ENCODE measurements around the gene SNX19. TPM values are rescaled to one million over a fixed set of nuclear protein-coding genes. Genes with fewer than 3 reads are reported as not detected.

The SNX19 gene
- total and polyA plus RNA-seq, 9 donors: 19.3 to 77.4 (median 45.0) TPM

- TF ChIP-seq EP300 (IDR thresholded peaks at IDR 0.05) (no peak), POLR2A (IDR thresholded peaks at IDR 0.05) (no peak), CTCF (IDR thresholded peaks at IDR 0.05) (no peak)
- H3K27ac ChIP-seq: peak overlapping the region in 1 of 2 donors; percentile 80
- DNase-seq: no peak
- H3K9me3 ChIP-seq: no peaks in the 10 kb centered on the region
- H3K27me3 ChIP-seq: no peaks in the 10 kb centered on the region
- WGBS, 3 donors: 79 to 87% (median 83%) methylated on average over 4 of the region's 4 CpGs
- peaks cover 7% of the 10 kb centered on the region for H3K4me1 ChIP-seq (ENCODE audit: insufficient read depth)
- intact Hi-C loops (cut with DNase I): loop anchor here in 2 of 4 donors (10.0 kb wide), 1 partner anchor 464 kb away; no protein-coding TSS in a partner anchor
- no peaks in the 10 kb centered on the region for H3K36me3 ChIP-seq
- H3K4me3 ChIP-seq: no peak overlapping the region
Observed at GRCh38 chr11:130899106-130899505, 17.2 kb downstream of the SNX19 start.

DNA sequence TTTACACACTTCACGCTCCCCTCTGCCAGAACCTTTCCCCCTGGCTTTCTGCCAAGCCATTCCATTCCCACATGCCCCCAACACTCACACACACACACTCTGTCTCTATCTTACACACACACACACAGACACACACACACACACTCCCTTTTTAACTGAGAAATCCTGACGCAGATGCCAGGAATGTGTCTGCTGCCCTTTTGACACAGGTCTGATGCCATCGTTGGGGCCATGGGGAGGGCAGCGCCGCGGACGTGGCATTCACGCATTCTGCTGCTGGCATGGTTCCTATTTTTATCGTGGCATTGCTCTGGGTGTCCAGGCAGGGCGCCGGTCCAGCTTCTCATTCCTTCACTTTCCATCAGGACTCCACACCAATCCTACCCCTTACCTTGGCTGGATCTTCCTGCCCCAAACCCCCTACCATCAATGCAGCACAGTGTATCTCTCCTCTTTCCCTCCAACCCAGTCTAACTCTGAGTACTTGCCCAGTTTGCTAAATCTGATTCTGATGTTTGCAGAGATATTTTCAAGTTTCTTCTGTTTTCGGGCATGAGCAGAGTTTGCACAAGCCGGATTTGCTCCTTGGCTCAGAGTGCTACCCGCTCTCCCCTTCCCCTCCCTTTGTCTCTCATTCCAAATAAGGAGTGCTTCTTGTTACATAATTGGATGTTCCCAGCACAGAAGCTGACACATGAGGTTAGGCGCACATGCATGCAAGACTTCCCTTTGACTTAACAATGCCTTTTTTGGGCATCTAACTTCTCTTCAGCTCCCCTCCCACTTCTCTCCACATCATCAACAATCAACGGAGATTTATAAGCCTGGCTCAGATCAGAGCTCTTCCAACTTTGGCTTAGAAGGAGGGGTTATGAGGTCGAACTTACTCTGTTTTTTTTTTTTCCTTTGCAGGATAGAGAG lies 18.8 kb downstream of the SNX19 start:
- intact Hi-C loops (cut with DNase I): loop anchor here in 2 of 4 donors (10.0 kb wide), 1 partner anchor 463 kb away; no protein-coding TSS in a partner anchor
- peaks cover 10% of the 10 kb centered on the region for H3K4me1 ChIP-seq (ENCODE audit: insufficient read depth)
- no peaks in the 10 kb centered on the region for H3K36me3 ChIP-seq

DNA sequence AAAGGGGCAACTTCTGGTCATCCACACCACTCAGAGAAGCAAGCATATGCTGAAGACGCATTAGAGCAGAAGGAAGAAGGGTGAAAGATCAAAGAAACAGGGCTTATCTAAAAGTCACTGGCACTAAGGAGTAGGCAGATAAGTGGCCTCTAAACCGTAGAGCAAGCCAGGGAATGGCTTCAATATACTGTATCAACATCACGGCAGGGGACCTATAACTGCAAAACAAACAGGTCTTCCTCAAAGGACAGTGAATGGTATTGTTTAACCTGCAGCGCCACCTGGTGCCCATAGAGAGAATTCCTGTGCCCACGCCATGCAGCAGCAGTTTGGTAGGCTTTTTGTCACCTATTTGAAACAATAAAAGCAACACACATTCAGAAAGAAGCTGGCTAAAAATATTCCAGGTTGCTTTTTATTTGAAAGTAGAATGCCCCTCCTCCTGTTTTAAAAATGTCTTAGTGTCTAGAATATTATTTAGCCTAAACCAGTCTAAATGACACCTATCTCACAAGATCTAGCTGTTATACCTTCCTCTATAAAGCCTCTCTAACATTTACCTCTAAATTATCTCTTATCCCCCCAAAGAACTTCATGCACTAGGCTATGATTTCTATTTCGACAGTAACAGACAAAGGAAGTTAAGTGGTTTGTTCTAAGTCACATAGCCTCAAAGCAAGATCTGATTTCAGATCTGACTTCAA lies 21.8 kb downstream of the SNX19 start:
- TF ChIP-seq POLR2A (IDR thresholded peaks at IDR 0.05): no peak
- TF ChIP-seq CTCF (IDR thresholded peaks at IDR 0.05): peak; percentile 56 to 83 (median 63)
- TF ChIP-seq EP300 (IDR thresholded peaks at IDR 0.05): no peak
- no peaks in the 10 kb centered on the region for H3K36me3 ChIP-seq
- 28 to 33% (median 32%) methylated on average over 6 of the region's 6 CpGs for WGBS, 3 donors
- peak overlapping the region in 1 of 2 donors; percentile 30 for H3K27ac ChIP-seq
- H3K4me1 ChIP-seq (ENCODE audit: insufficient read depth): peaks cover 10% of the 10 kb centered on the region
- no peaks in the 10 kb centered on the region for H3K9me3 ChIP-seq
- intact Hi-C loops (cut with DNase I): loop anchor here in 2 of 4 donors (10.0 kb wide), 1 partner anchor 460 kb away; no protein-coding TSS in a partner anchor
- H3K27me3 ChIP-seq: no peaks in the 10 kb centered on the region
- peak; percentile 50 to 82 (median 73) for DNase-seq
- H3K4me3 ChIP-seq: no peak overlapping the region

More for the DNA sequence above, 18.8 kb downstream of the SNX19 start:
- peak in 1 of 3 donors; percentile 5 for TF ChIP-seq CTCF (IDR thresholded peaks at IDR 0.05)
- TF ChIP-seq EP300 (IDR thresholded peaks at IDR 0.05): peak; percentile 92
- TF ChIP-seq POLR2A (IDR thresholded peaks at IDR 0.05): no peak
- 9 to 15% (median 10%) methylated on average over 17 of the region's 17 CpGs for WGBS, 3 donors
- Histone ChIP-seq H3K27ac (peak overlapping the region; percentile 5 to 80), H3K4me3 (peak overlapping the region; percentile 18), H3K27me3 (no peaks in the 10 kb centered on the region), H3K9me3 (no peaks in the 10 kb centered on the region)
- DNase-seq: peak; percentile 76 to 88 (median 81)

DNA sequence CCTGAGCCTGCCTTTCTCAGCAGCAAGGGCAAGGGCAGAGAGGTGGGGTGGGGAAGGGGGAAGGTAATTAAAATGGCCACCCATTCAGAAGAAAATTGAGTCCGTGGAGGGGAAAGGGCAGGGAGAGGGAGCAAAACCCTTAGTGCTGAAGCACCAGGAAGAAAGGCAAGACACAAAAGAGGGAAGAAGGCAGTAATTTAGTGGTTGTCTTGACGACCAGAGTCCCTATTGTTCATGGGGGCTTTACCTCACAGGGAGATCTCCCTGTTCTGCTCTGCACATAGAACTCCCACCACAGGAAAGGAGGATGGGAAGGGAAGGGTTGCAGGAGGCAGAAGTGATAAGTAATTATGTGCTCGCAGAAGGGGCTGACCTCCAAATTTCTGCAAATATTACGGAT lies 23.4 kb downstream of the SNX19 start:
- H3K9me3 ChIP-seq: no peaks in the 10 kb centered on the region
- H3K4me1 ChIP-seq (ENCODE audit: insufficient read depth): peaks cover 6% of the 10 kb centered on the region
- no peak for DNase-seq
- TF ChIP-seq POLR2A (IDR thresholded peaks at IDR 0.05) (no peak), EP300 (IDR thresholded peaks at IDR 0.05) (no peak), CTCF (IDR thresholded peaks at IDR 0.05) (no peak)
- WGBS, 3 donors: 65 to 81% (median 67%) methylated on average over 4 of the region's 4 CpGs
- no peaks in the 10 kb centered on the region for H3K36me3 ChIP-seq
- H3K27ac ChIP-seq: no peak overlapping the region
- no peaks in the 10 kb centered on the region for H3K27me3 ChIP-seq
- intact Hi-C loops (cut with DNase I): loop anchor here in 2 of 4 donors (10.0 kb wide), 1 partner anchor 458 kb away; no protein-coding TSS in a partner anchor
- H3K4me3 ChIP-seq: no peak overlapping the region
